OCI-M2 (cell line): ENCODE measurements around the gene ANP32B.
"Not testable (repeated sequence)": the region's sequence is repeated elsewhere in the genome, so short reads cannot be mapped to it uniquely, and the experiment has no call there.

Experiments
- DNase-seq: peaks from one replicate; lab custom pipeline; 2025; ENCODE audit not compliant: unreplicated experiment; lab: John Stamatoyannopoulos, UW

Gene ANP32B

DNA sequence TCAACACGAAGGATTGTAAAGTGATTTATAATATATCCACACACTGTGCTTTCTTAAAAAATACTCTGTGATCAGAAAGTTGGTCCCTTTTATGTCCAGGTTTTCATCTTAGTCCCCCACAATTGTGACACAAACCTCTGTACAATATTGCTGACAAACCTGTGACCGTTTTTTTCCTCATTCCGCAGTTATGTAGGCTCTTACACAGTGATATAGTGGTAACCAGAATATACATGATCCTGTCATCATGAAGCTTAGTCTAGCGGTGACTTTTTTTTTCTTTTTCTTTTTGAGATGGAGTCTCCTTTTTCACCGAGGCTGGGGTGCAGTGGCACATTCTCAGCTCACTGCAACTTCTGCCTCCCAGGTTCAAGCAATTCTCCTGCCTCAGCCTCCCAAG, 8.7 kb downstream of the ANP32B start:
- DNase-seq, result no peak

DNA sequence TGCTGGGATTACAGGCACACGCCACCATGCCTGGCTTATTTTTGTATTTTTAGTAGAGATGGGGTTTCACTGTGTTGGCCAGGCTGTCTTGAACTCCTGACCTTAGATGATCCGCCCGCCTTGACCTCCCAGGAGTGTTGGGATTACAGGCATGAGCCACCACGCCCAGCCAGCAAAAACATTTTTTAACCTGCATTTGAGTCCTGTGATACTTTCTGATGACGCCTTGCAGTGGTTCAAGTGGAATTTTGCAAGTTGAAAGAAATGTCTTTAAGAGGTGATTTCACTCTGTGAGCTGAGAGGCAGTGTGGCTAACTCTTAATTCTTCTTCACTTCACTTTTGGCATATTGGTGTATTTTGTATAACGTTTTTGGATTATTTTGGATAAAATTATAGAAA, 9.1 kb downstream of the ANP32B start:
- no peak for DNase-seq

GRCh38 chr9:97993000-97993399, 9.9 kb downstream of the ANP32B start:
- no peak for DNase-seq

DNA sequence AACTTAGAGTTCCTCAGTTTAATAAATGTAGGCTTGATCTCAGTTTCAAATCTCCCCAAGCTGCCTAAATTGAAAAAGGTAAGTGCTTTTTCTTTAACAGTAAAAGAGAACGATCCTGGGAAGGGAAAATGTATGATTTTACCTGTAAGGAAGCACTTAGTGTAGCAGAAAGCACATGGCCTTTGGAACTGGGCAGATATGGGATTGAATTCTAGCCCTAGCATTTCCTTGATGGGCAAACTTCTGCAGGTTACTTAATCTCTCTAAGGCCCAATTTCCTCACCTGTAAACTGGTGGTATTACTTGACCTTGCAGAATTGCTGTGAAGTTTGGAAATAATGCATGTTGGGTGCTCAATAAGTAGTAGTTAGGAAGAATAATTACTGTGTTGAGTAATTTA, 11.6 kb downstream of the ANP32B start:
- no peak for DNase-seq

- DNase-seq, result not testable (repeated sequence)
These were observed 13.5 kb downstream of the ANP32B start for GRCh38 chr9:97996676-97997075.

DNA sequence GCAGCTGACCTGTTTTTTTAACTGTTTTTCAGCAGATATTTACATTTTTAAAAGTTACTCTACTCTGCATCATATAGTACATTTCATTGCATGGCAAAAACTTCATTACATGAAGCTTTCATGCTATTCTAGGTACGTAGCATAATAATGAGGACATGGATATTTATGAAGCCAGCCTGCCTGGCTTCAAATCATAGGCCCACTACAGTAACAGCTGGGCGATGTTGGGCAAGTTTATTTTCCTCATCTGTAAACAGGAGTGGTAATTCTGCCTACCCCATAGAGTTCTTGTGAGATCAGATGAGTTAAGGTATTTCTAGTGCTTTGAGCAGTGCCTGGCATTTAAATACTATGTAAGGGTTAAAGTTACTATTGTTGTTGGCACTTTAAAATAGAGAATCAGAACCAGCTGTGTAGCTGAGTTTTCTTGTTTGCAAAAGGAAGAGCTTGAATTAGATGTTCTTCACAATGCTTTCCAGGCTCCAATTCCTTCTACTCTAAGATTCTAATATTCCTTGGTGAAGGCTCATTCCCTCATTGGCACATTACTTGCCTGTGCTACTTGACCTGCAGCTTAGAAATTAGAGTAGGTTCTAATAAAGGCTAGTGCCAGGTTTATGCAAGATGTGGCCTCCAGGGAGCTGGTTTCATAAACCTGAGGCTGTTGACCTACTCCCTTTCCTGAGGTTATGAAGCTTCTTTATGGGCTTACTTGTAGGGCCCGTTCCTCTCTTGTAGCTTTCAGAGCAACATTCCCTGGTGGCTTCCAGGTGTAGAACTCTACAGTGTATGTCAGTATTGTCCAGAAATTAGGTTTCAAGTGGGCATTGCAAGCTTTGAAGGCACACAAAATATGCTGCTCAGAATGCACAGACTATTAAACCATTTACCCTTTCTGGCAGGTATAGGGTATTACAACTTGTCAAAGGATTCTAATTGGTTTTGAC, 14.5 kb downstream of the ANP32B start:
- DNase-seq, result no peak

DNA sequence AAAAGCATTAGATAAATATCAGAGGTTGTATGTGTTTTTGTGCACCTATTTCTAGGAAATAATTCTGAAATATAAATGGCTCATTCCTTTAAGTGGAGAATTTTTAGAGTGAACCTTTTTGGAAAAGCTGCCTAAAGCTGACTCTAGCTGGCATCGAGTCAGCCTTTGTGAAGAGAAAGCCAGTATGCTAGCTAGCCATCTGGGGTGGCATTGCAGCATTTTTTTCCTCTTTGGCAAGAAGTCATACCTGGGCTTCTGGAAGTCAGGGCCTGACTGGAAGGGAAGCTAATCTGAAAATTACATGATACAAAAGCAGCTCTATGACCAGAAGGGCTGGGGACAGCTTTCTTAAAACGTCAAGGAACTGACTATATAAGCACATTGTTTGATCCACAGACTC, 19.7 kb downstream of the ANP32B start:
- no peak for DNase-seq

GRCh38 chr9:98006127-98006796, 23.1 kb downstream of the ANP32B start:
- DNase-seq, result no peak

- DNase-seq, result no peak
These were observed 24.2 kb downstream of the ANP32B start for GRCh38 chr9:98007251-98007928.

DNA sequence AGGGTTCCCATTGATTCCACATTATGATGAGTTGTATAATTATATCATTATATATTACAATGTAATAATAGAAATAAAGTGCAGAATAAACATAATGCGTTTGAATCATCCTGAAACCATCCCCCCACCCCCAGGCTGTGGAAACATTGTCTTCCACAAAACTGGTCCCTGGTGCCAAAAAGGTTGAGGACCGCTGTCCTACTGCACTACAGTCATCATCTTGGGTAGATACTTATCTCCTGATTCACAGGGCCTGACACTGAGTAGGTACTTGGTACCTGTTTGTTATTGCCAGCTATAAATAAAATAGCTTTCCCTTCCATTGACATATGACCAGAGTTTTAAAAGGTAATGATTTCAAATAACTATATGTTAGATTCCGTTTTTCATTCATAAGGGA, 25.6 kb downstream of the ANP32B start:
- no peak for DNase-seq

- no peak for DNase-seq
These were observed 26.3 kb downstream of the ANP32B start for GRCh38 chr9:98009437-98009836.

DNA sequence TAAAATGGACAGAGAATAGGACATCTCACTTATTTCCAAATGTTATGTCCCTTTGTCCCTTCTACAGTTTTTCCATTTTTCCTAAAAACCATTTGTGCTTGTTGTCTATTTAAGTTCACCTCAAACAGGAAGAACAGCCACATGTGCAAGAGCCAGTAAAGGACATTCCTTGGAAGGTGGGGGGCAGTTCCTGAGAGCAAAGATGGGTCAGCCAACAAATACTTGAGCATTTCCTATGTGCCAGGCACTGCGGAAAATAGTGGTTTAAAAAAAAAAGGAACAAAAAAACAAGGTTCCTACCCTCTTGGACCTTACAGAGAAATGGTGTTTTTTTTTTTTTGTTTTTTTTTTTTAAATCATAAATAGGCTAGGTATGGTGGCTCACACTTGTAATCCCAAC, 26.8 kb downstream of the ANP32B start:
- DNase-seq, result no peak

GRCh38 chr9:98010445-98010844, 27.3 kb downstream of the ANP32B start:
- DNase-seq, result no peak

GRCh38 chr9:98011122-98011521, 28.0 kb downstream of the ANP32B start:
- DNase-seq, result no peak

- DNase-seq, result no peak
These were observed 33.1 kb downstream of the ANP32B start for GRCh38 chr9:98016137-98016680.

DNA sequence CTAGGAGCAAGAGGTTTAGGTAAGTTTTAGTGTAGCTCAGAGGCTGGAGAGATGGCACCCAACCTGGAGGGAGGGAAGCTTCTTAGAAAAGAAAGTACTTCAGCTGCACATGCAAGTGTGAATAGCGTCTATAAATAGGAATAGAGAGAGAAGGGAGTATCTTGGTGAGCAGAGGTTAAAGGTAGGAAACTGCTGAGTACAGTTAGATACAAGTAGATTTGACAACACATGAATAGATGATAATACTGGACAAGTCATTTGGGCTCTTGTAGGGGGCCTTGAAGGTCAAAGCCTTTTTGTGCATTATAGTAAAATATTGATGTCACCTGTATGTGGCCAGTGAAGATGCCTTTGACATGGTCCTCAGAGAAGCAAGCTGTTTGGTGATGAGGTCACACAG, 34.2 kb downstream of the ANP32B start:
- DNase-seq, result no peak

DNA sequence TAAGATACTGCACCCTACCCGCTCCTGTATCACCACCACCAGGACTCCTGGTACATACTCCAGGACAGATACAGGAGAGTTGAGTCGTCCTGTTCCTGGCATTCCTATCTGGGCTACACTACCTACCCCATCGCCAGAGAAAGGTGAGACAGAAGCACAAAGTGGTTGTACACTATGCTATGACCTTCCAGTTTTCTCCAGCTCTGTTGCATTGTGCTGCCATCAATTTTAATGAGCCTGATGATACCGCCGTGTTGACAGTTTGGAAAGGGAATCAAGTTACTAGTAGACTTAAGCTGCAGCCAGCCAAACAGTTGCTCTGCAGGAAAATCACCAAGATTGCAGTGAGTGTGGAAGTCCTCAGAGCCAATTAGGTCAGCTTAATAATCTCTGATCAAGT, 35.2 kb downstream of the ANP32B start:
- DNase-seq, result no peak

DNA sequence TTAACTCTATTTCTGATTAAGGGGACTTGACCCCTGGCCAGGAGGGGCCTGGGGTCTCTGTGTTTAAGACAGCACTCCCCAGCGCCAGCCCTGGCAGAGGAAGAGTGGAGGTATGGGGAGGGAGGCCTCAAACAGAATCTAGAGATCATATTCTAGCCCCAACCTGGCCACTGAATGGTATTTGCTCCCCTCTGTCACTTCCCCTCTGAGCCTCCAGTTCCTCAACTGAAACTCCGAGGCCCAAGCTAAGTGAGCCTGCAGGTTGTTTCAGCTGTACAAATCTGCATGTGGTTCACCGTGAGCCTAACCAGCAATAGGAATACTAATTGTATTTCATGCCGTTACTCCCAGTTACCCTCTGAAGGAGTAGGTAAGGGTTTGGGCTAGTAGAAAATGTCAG, 36.0 kb downstream of the ANP32B start:
- no peak for DNase-seq

DNA sequence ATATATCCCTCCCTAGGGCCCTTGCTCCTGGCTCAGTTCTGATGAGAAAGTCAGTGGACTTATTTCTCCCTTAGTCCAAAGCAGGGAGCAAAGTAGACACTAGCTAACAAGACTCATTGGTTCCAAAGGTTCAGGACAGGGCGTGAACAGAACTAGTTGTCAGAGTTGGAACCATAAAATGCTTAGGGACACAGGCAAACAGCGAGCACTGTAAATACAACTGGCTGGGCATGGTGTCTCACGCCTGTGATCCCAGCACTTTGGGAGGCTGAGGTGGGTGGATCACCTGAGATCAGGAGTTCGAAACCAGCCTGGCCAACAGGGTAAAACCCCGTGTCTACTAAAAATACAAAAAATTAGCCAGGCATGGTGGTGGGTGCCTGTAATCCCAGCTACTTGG, 36.7 kb downstream of the ANP32B start:
- DNase-seq, result not testable (repeated sequence)

DNA sequence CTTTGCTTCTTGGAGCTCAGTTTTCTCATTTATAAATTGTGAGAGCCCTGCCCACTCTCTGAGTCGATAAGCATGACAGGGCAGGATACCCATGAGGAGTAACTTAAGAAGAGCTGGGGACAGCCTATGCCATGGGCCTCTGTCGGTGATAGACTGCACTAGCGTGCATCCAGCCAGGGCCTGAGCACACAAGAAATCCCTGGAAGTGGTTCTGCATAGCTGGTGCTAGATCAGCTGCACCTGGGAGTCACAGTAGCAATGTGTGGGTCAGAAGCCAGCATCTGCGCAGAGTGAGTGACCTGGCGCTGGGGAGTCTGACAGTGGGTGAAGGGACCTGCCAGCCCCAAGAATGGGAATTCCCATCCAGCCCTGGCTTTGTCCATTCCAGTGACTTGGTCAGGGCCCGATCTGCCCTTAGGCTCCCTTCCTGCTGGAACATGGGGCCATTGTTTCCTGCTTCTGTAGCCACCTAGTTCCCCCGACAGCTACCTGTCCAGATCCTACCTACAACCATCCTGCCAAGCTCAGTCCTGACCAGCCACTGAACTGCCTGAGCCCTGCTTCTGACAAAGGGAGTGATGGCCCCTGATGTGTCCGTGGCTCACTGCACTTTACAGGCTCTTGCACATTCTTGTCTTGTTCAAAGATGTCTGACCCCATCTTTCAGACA, 37.5 kb downstream of the ANP32B start:
- DNase-seq, result no peak
